Measurements from ENCODE around the gene C1orf53. TPM values are rescaled to one million over a fixed set of nuclear protein-coding genes. Genes with fewer than 3 reads are reported as not detected.
"Not testable (repeated sequence)": the region's sequence is repeated elsewhere in the genome, so short reads cannot be mapped to it uniquely, and the experiment has no call there.

Gene C1orf53
- 0.99 and 1.4 TPM in 2 replicates for total RNA-seq (2021)
- long read RNA-seq, partial matches to known transcripts = 0 of 1 reads
- long read RNA-seq, other reads (novel, unspliced or antisense) = 0 of 1 reads

DNA sequence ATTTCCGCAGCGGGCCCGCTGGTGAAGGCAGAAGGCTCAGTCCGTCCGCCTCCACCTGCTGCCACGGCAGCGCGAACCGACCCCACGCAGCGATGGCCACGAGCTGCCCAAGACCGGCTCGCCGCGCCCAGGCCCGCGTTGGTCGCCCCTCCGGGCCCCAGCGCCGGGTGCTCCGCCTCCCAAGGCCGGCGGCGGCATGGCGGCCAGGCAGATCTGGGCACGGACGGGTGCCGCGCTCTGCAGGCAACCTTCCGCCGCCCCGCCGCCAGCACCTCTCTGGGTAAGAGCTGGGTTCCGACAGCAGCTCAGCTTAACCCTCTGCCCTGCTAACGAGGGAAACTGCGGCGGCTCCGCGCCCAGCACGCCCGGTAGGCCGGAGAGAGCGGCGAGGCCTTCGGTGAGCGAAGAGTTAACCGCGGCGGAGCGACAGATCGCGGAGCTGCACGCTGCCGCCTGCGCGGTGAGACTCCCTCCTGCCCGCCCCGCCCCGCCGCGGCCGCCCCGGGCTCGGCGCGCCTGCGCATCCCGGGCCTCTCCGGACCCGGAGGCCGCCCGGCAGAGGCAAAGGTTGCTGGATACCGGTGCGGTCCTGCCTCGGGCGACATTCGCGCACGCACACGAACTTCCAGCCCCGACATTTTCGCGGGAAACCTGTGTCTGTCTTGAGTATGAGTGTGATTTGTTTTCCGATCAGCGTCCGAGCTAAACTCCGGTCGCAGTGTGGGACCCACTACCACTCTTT is at the start of gene C1orf53:
TSS of gene C1orf53 (plus strand) at position 177 of the 742 bp plus-strand sequence. CDS start at position 197, 20 bp downstream.
- peak; percentile 89 for DNase-seq
- no peaks in the 10 kb centered on the region for H4K20me1 ChIP-seq (ENCODE audit: control insufficient read depth, insufficient read depth, insufficient read length)
- no peak within 1 kb of the TSS for H3K27ac ChIP-seq (ENCODE audit: insufficient read length, low read depth, low read length)
- no peak within 1 kb of the TSS for H4K8ac ChIP-seq (replicated peaks; ENCODE audit: insufficient read length, low read depth, low read length)
- H3K23me2 ChIP-seq (ENCODE audit: insufficient read length, low read depth, low read length, poor library complexity, severe bottlenecking) = peaks cover 8% of the 10 kb centered on the region
- H4K5ac ChIP-seq (ENCODE audit: insufficient read length, low read depth, low read length) = no peak within 1 kb of the TSS
- no CpG with 5 or more reads among the region's 90 CpGs for WGBS (ENCODE audit: extremely low coverage, insufficient read length, low lambda C conversion rate)
- no peaks in the 10 kb centered on the region for H3K9me3 ChIP-seq (ENCODE audit: control insufficient read depth, low read depth, low read length)
- no peak within 1 kb of the TSS for H3T11ph ChIP-seq (ENCODE audit: low read length)
- TF ChIP-seq, protein P1, sequence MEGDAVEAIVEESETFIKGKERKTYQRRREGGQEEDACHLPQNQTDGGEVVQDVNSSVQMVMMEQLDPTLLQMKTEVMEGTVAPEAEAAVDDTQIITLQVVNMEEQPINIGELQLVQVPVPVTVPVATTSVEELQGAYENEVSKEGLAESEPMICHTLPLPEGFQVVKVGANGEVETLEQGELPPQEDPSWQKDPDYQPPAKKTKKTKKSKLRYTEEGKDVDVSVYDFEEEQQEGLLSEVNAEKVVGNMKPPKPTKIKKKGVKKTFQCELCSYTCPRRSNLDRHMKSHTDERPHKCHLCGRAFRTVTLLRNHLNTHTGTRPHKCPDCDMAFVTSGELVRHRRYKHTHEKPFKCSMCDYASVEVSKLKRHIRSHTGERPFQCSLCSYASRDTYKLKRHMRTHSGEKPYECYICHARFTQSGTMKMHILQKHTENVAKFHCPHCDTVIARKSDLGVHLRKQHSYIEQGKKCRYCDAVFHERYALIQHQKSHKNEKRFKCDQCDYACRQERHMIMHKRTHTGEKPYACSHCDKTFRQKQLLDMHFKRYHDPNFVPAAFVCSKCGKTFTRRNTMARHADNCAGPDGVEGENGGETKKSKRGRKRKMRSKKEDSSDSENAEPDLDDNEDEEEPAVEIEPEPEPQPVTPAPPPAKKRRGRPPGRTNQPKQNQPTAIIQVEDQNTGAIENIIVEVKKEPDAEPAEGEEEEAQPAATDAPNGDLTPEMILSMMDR (conservative IDR thresholded peaks at IDR 0.05) = no peak
- H2BK20ac ChIP-seq (ENCODE audit: low read depth, low read length, poor library complexity, severe bottlenecking) = no peak within 1 kb of the TSS
- H3K14ac ChIP-seq (ENCODE audit: insufficient read depth, low read length) = peak within 1 kb of the TSS; percentile 98
- peak within 1 kb of the TSS; percentile 78 for H3K9ac ChIP-seq (ENCODE audit: extremely low read depth, insufficient read length, low read length)
- Mint-ChIP-seq H3K27ac (peak within 1 kb of the TSS in 2 of 3 experiments; percentile 41 to 68; a peak in 3 of 7 replicates), H3K27me3 (ENCODE audit: low read depth) (peaks cover 67% of the 10 kb centered on the region), H3K36me3 (ENCODE audit: insufficient read depth in 1 of 3, low read depth in 3 of 3) (no peaks in the 10 kb centered on the region), H3K4me1 (peaks cover 18 to 21% of the 10 kb centered on the region in 2 experiments), H3K9me3 (peaks cover 0 to 2% of the 10 kb centered on the region in 2 experiments; a peak in 1 of 5 replicates), H3K4me3 (peak within 1 kb of the TSS; percentile 79 to 87)
- peaks cover 37% of the 10 kb centered on the region for H3K27me3 ChIP-seq (ENCODE audit: insufficient read depth, low read length)
- H3K23ac ChIP-seq (ENCODE audit: insufficient read length, low read depth, low read length) = no peak within 1 kb of the TSS
- no peaks in the 10 kb centered on the region; the same call in 1 of the 2 replicates for H3K4me1 ChIP-seq (ENCODE audit: insufficient read depth, low read length)
- H3K18ac ChIP-seq (ENCODE audit: insufficient read length, low read depth, low read length) = peak within 1 kb of the TSS; percentile 98
- H3K4me2 ChIP-seq (ENCODE audit: insufficient read depth, insufficient read length, low read length) = peak within 1 kb of the TSS; percentile 88
- no peak within 1 kb of the TSS for H4K91ac ChIP-seq (ENCODE audit: insufficient read length, low read depth, low read length)
- H2BK5ac ChIP-seq (ENCODE audit: insufficient read length, low read length) = no peak within 1 kb of the TSS
- no peak within 1 kb of the TSS for H2BK12ac ChIP-seq (ENCODE audit: insufficient read length, low read depth, low read length)
- no peak within 1 kb of the TSS for H2BK15ac ChIP-seq (ENCODE audit: low read depth, low read length)
- H3K79me2 ChIP-seq (ENCODE audit: insufficient read depth, low read length) = no peaks in the 10 kb centered on the region
- no peaks in the 10 kb centered on the region for H3K79me1 ChIP-seq (ENCODE audit: insufficient read depth, low read depth, low read length, poor library complexity, severe bottlenecking)
- H2BK120ac ChIP-seq (ENCODE audit: low read depth, low read length, poor library complexity, severe bottlenecking) = no peak within 1 kb of the TSS
- no peak within 1 kb of the TSS for H3K4ac ChIP-seq (ENCODE audit: low read depth, low read length)
- peak within 1 kb of the TSS; percentile 92 for H2AFZ ChIP-seq (ENCODE audit: low read length)
- no peak within 1 kb of the TSS for H3K56ac ChIP-seq (ENCODE audit: insufficient read length, low read depth, low read length)
- H2AK5ac ChIP-seq (ENCODE audit: insufficient read length, low read length) = no peak within 1 kb of the TSS

- not testable (repeated sequence) for H2BK120ac ChIP-seq (ENCODE audit: low read depth, low read length, poor library complexity, severe bottlenecking); H2AK5ac ChIP-seq (ENCODE audit: insufficient read length, low read length); H4K5ac ChIP-seq (ENCODE audit: insufficient read length, low read depth, low read length); H3K27me3 ChIP-seq (ENCODE audit: insufficient read depth, low read length); H4K91ac ChIP-seq (ENCODE audit: insufficient read length, low read depth, low read length); H3K56ac ChIP-seq (ENCODE audit: insufficient read length, low read depth, low read length); H3K4me3 Mint-ChIP-seq; H3K9me3 ChIP-seq (ENCODE audit: control insufficient read depth, low read depth, low read length); H3K18ac ChIP-seq (ENCODE audit: insufficient read length, low read depth, low read length); H3K79me1 ChIP-seq (ENCODE audit: insufficient read depth, low read depth, low read length, poor library complexity, severe bottlenecking); H4K20me1 ChIP-seq (ENCODE audit: control insufficient read depth, insufficient read depth, insufficient read length); H3K4ac ChIP-seq (ENCODE audit: low read depth, low read length); H3K27ac ChIP-seq (ENCODE audit: insufficient read length, low read depth, low read length); H3K4me1 Mint-ChIP-seq; H3K27me3 Mint-ChIP-seq (ENCODE audit: low read depth); H3K36me3 Mint-ChIP-seq (ENCODE audit: insufficient read depth in 1 of 3, low read depth in 3 of 3); H2BK15ac ChIP-seq (ENCODE audit: low read depth, low read length); H3K23ac ChIP-seq (ENCODE audit: insufficient read length, low read depth, low read length); H3K9ac ChIP-seq (ENCODE audit: extremely low read depth, insufficient read length, low read length); H3K27ac Mint-ChIP-seq; H2BK5ac ChIP-seq (ENCODE audit: insufficient read length, low read length); H3K4me1 ChIP-seq (ENCODE audit: insufficient read depth, low read length); H3K14ac ChIP-seq (ENCODE audit: insufficient read depth, low read length); H2BK12ac ChIP-seq (ENCODE audit: insufficient read length, low read depth, low read length); H3K79me2 ChIP-seq (ENCODE audit: insufficient read depth, low read length); H3K4me2 ChIP-seq (ENCODE audit: insufficient read depth, insufficient read length, low read length); DNase-seq; H2AFZ ChIP-seq (ENCODE audit: low read length); H2BK20ac ChIP-seq (ENCODE audit: low read depth, low read length, poor library complexity, severe bottlenecking); H3T11ph ChIP-seq (ENCODE audit: low read length); H3K9me3 Mint-ChIP-seq; H3K23me2 ChIP-seq (ENCODE audit: insufficient read length, low read depth, low read length, poor library complexity, severe bottlenecking); H4K8ac ChIP-seq (replicated peaks; ENCODE audit: insufficient read length, low read depth, low read length)
- WGBS (ENCODE audit: extremely low coverage, insufficient read length, low lambda C conversion rate) = no CpG with 5 or more reads among the region's 2 CpGs
Observed at GRCh38 chr1:197855751-197856150, 46.7 kb upstream of the C1orf53 start.
